Frontal cortex (tissue), 4 donors: ENCODE data around the gene PRSS48. TPM values are rescaled to one million over a fixed set of nuclear protein-coding genes. Genes with fewer than 3 reads are reported as not detected.
"Not testable (repeated sequence)": the region's sequence is repeated elsewhere in the genome, so short reads cannot be mapped to it uniquely, and the experiment has no call there.

Experiments used
- DNase-seq, 2 donors: peaks; one replicate each; pipeline ENCODE4 v3.0.0; 2012; ENCODE audit warnings: low spot score in 2 of 2
- FAIRE-seq: peaks from 2 replicates; lab custom pipeline; 2012; peaks lifted over from hg19 to GRCh38; lab: Jason Lieb, UNC
- total RNA-seq: library from RNA; depleted of rRNA; stranded (reverse); fragments of >200 nt; gene quantifications from one replicate; pipeline ENCODE4 v1.2.3, GENCODE V29; 2014
- donor health status: control.
- donor health status: control.
- donor health status: control.

Gene PRSS48
- total RNA-seq, 1 donor from 2014 or later: not detected

DNA sequence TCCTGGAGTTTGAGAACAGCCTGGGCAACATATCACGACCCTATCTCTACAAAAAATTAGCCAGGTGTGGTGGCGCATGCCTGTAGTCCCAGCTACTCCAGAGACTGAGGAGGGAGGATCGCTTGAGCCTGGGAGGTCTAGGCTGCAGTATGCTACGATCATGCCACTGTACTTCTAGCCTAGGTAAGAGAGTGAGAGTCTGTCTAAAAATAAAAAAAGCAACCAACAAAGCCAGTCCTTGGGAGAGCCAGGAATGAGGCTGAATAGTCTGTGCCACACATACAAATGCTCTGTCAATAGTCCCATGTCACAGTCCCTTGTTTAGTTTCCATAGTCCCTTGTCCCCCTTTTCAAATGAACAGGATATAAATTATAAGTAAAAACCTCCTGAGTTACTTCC, 19.3 kb upstream of the PRSS48 start:
- no peak for DNase-seq
- no peak for FAIRE-seq

DNA sequence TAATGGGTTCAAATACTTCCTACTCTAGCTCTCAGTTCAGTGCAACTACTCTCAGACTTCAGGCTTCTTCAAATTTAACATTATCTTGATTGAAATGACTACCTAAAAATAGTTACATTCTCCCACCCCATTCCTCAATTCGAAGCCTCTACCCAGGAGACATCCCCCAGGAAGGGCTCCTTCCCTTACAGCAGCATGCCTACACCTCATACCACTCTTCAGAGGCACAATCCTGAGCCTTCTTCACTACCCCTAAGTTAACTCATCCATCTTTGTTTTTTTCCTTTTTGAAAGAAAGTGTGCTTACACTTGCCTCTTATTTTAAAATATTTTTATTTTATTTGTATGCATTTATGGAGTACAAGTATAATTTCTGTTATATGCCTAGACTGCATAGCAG, 17.2 kb upstream of the PRSS48 start:
- DNase-seq (no peak), FAIRE-seq (no peak)

- FAIRE-seq (no peak), DNase-seq (no peak)
Observed at GRCh38 chr4:151260526-151260925, 16.4 kb upstream of the PRSS48 start.

DNA sequence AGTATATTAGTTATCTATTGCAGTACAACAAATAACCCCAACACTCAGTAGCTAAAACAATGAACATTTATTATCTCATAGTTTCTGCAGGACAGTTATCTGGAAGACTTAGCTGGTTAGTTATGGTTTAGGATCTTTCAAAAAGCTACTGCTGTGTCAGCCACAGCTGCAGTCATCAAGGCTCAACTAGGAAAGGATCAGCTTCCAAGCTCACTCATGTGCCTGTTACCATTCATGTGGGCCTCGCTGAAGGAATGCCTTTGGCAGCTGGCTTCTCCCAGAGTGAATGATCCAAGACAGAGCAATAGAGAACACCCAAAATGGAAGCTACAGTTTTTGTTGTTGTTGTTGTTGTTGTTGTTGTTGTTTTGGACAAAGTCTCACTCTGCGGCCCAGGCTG, 13.5 kb upstream of the PRSS48 start:
- FAIRE-seq (no peak), DNase-seq (no peak)

DNA sequence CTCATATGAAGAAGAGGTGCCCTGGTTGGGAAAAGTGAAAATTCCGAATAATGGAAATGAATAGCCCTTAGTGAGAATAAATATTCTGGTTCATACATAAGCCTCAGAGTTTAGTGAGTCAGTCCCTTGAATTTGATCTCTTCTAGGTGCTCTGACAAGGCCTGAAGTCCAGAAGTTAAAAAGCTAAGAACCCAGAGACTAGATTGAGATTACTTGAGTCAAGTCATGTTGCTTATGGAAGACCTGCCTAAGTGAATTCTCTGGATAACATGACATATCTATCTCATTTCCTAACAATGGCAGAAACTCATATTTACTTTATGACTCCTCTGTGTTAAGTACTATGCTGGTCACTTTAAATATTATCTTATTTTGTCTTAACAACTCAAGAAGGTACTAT, 10.5 kb upstream of the PRSS48 start:
- FAIRE-seq (no peak), DNase-seq (no peak)

GRCh38 chr4:151267104-151267503, 9.9 kb upstream of the PRSS48 start:
- FAIRE-seq (no peak), DNase-seq (no peak)

- FAIRE-seq: no peak
- DNase-seq: no peak
Observed at GRCh38 chr4:151267822-151268535, 9.0 kb upstream of the PRSS48 start.

GRCh38 chr4:151268905-151269304, 8.1 kb upstream of the PRSS48 start:
- not testable (repeated sequence) for DNase-seq, FAIRE-seq

GRCh38 chr4:151284534-151285245, 7.7 kb downstream of the PRSS48 start:
- DNase-seq: no peak
- FAIRE-seq: no peak

- no peak for DNase-seq
- FAIRE-seq: no peak
Observed at GRCh38 chr4:151287409-151287808, 10.4 kb downstream of the PRSS48 start.

GRCh38 chr4:151291485-151291884, 14.5 kb downstream of the PRSS48 start:
- FAIRE-seq (no peak), DNase-seq (no peak)

GRCh38 chr4:151292038-151292437, 15.1 kb downstream of the PRSS48 start:
- FAIRE-seq (no peak), DNase-seq (no peak)

GRCh38 chr4:151294833-151295496, 18.0 kb downstream of the PRSS48 start:
- FAIRE-seq (no peak), DNase-seq (no peak)

DNA sequence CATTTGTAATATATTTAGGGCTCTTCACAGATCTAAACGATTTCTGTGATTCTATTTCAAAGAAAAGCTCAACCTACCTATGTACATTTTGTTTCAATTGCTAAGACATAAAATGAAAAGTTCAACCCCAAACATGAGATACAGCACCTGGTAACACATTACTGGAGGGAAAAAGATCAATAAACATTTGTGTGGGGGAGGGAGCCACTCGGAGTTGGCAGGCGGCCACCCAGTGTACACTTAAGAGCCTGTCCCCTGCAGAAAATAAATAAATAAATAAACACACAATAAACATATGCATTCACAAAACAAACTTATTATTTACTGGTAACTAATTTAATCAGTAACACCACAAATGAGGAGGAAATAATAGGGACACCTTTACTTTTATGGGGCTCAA, 19.3 kb downstream of the PRSS48 start:
- DNase-seq: no peak
- FAIRE-seq: no peak

- no peak for DNase-seq
- no peak for FAIRE-seq
Observed at GRCh38 chr4:151297170-151297569, 20.2 kb downstream of the PRSS48 start.

DNA sequence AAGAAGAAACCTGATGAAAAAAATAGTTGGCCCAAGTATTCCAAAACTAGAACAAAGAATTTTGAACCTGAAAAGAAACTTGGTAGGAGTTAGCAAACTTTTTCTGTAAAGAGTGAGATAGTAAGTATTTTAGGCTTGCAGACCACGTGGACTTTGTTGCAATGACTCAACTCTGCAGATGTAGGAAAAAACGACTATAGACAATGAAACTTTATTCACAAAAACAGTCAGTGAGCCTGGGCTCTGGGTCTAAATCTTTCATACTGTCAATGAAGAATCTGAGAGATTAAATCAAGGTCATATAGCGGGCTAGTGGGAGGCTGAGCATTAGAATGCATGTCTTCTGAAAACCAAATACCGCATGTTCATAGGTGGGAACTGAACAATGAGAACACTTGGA, 25.5 kb downstream of the PRSS48 start:
- no peak for FAIRE-seq

GRCh38 chr4:151304226-151304625, 27.3 kb downstream of the PRSS48 start:
- FAIRE-seq: no peak
- DNase-seq: no peak

More for the DNA sequence above, 25.5 kb downstream of the PRSS48 start:
- DNase-seq: no peak

GRCh38 chr4:151304755-151305154, 27.8 kb downstream of the PRSS48 start:
- FAIRE-seq (no peak), DNase-seq (no peak)

- FAIRE-seq (no peak), DNase-seq (no peak)
Observed at GRCh38 chr4:151310124-151310728, 33.3 kb downstream of the PRSS48 start.

DNA sequence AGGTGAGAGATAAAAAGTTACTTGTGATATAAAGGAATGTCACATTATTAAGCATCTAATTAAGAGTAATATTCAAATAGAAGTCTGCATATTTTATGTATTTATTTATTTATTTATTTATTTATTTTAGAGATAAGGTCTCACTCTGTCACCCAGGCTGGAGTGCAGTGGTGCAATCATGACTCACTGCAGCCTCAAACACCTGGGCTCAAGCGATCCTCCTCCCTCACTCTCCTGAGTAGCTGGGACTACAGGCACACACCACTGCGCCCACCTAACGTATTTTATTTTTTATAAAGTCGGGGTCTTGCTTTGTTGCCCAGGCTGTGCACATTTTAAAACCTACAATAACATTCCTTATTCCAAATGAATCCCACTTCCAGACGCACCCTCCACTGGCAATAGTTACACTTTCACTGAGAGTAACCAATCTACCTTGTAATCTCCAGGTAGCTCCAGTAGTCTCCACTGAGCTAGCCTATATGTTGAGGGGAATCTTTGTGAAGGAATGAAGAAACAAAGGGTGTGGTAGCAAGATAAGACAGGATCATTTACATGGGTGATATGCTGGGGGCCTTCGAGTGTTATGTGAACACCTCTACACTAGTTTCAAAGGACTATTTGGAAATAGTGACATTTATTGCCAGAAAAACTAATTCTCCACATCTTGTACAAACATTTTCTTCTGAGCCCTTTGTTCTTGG, 36.5 kb downstream of the PRSS48 start:
- DNase-seq: no peak
- FAIRE-seq: no peak
